BLaER1 (cell line): ENCODE measurements around the gene MAP6.
"Not testable (repeated sequence)": the region's sequence is repeated elsewhere in the genome, so short reads cannot be mapped to it uniquely, and the experiment has no call there.

Source experiments
- H3K27ac ChIP-seq: shearing (Covaris generic); formaldehyde crosslinking; 2 replicates; pipeline ENCODE4 v1.8.1; 2022
- H3K27me3 ChIP-seq: shearing (Covaris generic); formaldehyde crosslinking; 2 replicates; pipeline ENCODE4 v1.8.1; 2022
- H3K36me3 ChIP-seq: shearing (Covaris generic); formaldehyde crosslinking; 2 replicates; pipeline ENCODE4 v1.8.1; 2022
- H3K4me1 ChIP-seq: shearing (Covaris generic); formaldehyde crosslinking; 2 replicates; pipeline ENCODE4 v1.8.1; 2022
- H3K4me2 ChIP-seq: shearing (Covaris generic); formaldehyde crosslinking; 2 replicates; pipeline ENCODE4 v1.8.1; 2022
- H3K4me3 ChIP-seq: shearing (Covaris generic); formaldehyde crosslinking; 2 replicates; pipeline ENCODE4 v1.8.1; 2022
- H3K9ac ChIP-seq: shearing (Covaris generic); formaldehyde crosslinking; 2 replicates; pipeline ENCODE4 v1.8.1; 2022
- H3K9me3 ChIP-seq: shearing (Covaris generic); formaldehyde crosslinking; 2 replicates; pipeline ENCODE4 v1.8.1; 2022
- H4K20me1 ChIP-seq: shearing (Covaris generic); formaldehyde crosslinking; 2 replicates; pipeline ENCODE4 v1.8.1; 2022
- Cebpa-rat ChIP-seq: shearing (Covaris generic); IDR thresholded peaks from 2 replicates; pipeline ENCODE4 v1.8.1; 2022

MAP6 gene

DNA sequence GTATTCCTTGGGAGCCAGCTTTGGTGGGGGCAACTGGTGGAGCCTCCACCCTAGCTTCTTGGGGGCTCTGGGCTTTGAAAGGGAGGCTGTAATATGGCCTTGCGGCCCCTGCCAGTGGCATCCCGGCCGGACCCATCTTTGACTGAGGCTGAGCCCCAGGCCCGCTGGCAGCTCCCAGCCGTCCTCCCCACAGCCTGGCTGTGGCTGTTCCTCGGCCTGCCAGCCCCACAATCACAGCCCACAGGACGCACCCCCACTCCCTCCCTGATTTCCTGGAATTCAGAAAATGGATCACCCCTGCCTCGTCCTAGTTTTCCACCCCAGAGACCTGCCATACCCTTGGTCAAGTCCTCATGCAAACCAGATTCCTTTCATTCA, 83.6 kb downstream of the MAP6 start:
- TF ChIP-seq Cebpa-rat: no peak
- Histone ChIP-seq H3K4me2 (peak overlapping the region; percentile 85), H3K36me3 (no peaks in the 10 kb centered on the region), H4K20me1 (no peaks in the 10 kb centered on the region), H3K9me3 (no peaks in the 10 kb centered on the region), H3K9ac (peak overlapping the region; percentile 19; the same call in 1 of the 2 replicates), H3K27me3 (no peaks in the 10 kb centered on the region), H3K27ac (peak overlapping the region; percentile 97), H3K4me3 (no peak overlapping the region), H3K4me1 (peaks cover 32% of the 10 kb centered on the region)

DNA sequence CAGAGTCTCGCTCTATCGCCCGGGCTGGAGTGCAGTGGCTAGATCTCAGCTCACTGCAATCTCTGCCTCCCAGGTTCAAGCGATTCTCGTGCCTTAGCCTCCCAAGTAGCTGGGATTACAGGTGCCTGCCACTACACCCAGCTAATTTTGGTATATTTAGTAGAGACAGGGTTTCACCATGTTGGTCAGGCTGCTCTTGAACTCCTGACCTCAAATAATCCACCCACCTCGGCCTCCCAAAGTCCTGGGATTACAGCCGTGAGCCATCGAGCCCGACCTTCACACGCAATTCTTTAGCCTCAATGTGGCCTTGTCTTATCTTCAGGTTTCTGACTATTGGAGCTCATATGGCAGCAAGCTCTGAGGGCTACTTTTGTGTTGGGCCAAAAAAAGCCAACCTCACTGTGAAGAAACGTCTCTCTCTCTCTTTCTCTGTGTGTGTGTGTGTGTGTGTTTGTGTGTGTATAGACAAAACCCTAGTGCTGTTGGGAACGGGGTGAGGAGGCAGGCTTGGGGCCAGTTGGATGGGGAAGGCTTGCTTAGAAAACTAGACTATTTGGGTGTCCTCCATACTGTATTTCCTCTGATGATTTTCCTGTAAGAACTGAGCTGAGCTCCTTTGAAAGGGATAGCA, 84.1 kb downstream of the MAP6 start:
- H3K4me2 ChIP-seq: peak overlapping the region; percentile 85
- H4K20me1 ChIP-seq, H3K36me3 ChIP-seq, H3K9me3 ChIP-seq, H3K27me3 ChIP-seq: not testable (repeated sequence)
- peak overlapping the region; percentile 97 for H3K27ac ChIP-seq
- peak overlapping the region; percentile 95 for H3K9ac ChIP-seq
- peaks cover 37% of the 10 kb centered on the region for H3K4me1 ChIP-seq
- peak overlapping the region; percentile 80 for H3K4me3 ChIP-seq

DNA sequence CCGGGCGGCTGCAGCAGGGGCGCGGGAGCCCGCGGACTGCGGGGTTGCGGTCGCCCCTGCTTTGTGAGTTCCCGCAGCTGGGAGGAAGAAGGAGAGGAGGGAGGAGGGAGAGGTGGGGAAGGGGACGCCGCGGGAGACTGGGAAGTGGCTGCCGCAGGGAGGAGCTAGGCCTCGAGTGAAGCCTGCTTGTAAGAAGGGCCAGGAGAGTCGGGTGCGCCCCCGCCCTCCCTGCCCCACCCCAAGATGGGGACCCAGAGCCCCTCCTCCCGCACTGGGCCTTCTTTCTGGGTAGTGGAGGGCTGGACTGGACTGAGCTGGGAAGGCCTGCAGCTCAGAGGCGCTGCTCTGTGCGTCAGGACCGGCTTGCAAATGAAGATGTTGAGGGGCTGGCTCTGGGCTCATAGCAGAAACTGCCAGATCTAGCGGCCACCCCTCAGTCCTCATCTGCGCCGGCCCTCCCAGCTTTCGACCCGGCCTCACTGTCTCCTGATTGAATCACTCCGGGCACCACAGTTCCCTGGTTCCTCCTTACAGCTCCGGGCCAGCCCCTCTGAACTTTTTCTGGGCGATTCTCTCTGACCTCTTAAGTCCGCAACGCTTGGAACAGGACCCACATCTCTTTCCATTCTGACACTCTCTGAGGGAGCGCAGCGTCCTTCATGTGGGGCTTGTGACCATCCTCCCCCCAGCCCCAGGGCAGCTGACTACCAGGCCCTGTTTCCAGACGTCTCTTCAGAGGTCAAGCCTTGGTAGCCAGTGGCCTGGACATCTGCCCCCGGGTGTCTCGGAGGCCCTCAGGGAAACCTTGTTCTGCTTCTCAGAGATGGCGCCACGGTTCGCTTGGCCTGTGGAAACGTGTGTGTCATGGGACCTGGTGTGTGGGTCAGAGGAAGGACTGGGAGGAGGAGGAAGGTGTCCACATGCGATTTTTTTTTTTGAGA, 84.8 kb downstream of the MAP6 start:
- no peaks in the 10 kb centered on the region for H3K36me3 ChIP-seq
- no peaks in the 10 kb centered on the region for H4K20me1 ChIP-seq
- peaks cover 44% of the 10 kb centered on the region for H3K4me1 ChIP-seq
- H3K9me3 ChIP-seq: no peaks in the 10 kb centered on the region
- peak overlapping the region; percentile 95 for H3K9ac ChIP-seq
- H3K4me2 ChIP-seq: peak overlapping the region; percentile 85
- peak overlapping the region; percentile 80 for H3K4me3 ChIP-seq
- H3K27ac ChIP-seq: peak overlapping the region; percentile 97
- H3K27me3 ChIP-seq: no peaks in the 10 kb centered on the region
- TF ChIP-seq Cebpa-rat: no peak

DNA sequence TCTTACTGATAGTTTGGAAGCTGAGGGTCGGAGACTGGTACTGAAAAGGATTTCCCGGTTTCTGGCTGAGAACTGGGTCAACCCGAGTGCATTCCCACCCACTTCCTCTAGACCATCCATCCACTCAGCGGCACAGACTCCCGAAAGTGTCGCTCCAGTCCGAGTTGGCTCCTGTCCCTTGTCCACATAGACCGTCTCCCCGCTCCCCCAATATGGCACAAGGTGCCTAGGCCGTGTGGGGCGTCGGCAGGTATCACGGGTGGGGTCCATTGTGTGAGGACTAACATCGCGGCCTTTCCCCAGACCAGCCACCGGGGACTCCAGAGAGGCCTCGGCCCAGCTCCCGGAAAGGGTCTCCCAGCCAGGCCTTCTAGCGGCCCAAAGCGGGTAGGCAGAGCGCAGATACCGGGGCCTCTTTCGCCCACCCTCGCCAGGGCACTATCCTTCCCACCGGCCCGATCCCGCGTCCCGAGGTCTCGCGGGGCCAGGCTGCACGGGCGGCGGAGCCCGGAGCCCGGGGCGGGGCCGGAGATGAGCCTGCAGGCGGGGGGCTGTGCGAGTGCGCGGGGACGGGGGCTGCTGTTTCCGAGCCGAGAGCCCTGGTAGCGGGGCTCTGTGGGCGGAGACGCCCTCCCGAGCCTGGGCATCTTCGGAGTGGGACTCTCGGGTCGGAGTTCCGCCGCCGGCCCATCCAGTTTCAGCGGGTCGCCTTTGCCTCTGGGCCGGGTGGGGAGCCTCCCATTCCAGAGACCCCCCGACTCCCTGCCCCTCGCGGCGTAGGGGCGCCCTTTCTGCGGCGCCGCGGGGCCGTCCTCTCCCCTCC, 85.7 kb downstream of the MAP6 start:
- H3K9me3 ChIP-seq: no peaks in the 10 kb centered on the region
- H3K4me1 ChIP-seq: peaks cover 44% of the 10 kb centered on the region
- H3K36me3 ChIP-seq: no peaks in the 10 kb centered on the region
- H3K9ac ChIP-seq: peak overlapping the region; percentile 95
- no peaks in the 10 kb centered on the region for H3K27me3 ChIP-seq
- H4K20me1 ChIP-seq: no peaks in the 10 kb centered on the region
- peak overlapping the region; percentile 97 for H3K27ac ChIP-seq
- H3K4me3 ChIP-seq: peak overlapping the region; percentile 80
- peak overlapping the region; percentile 85 for H3K4me2 ChIP-seq
- TF ChIP-seq Cebpa-rat: no peak

DNA sequence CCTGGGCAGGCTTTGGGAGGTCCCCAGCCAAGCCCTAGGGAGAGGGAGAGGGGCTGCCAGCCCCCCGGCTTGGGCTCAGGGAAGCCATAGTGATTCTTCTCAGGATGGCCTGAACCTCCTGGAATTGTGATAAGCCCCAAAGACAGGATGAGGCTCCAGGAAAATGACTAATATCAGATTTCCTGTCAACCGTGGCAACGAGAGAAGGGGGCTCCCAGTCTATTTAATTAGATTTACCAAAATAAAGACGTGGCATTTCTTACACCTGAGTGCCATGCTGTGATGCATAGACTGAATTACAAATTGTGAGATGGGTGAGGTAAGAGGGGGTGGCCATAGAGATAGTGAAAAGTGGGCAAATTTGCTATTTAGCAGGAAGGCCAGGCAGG, 86.3 kb downstream of the MAP6 start:
- Histone ChIP-seq H3K9ac (peak overlapping the region; percentile 95), H3K9me3 (no peaks in the 10 kb centered on the region), H3K4me2 (peak overlapping the region; percentile 85), H3K4me1 (peaks cover 44% of the 10 kb centered on the region), H3K27me3 (no peaks in the 10 kb centered on the region), H3K36me3 (no peaks in the 10 kb centered on the region), H4K20me1 (no peaks in the 10 kb centered on the region), H3K27ac (peak overlapping the region; percentile 97), H3K4me3 (peak overlapping the region; percentile 80)
- TF ChIP-seq Cebpa-rat: no peak

DNA sequence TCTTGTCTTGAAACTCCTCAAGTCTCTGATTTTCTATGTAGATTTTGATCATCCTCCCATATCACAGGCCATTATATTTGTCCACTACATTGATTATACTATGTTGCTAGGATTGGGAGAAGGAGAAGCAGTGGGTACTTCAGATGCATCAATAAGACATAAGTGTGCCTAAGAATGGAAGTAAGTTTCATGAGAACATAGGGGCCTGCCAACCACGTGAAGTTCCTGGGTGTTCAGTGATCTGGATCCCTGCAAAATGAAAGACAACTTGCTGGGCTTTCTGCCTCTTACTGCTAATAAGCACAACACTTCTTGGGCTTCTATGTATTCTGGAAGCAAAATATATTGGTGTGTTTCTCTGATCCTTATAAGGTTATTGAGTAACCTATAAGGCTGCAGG, 89.0 kb downstream of the MAP6 start:
- Histone ChIP-seq H3K9ac (no peak overlapping the region), H3K4me3 (no peak overlapping the region), H3K4me1 (peaks cover 56% of the 10 kb centered on the region), H3K36me3 (no peaks in the 10 kb centered on the region), H3K4me2 (peak overlapping the region; percentile 36), H3K27ac (no peak overlapping the region), H3K9me3 (no peaks in the 10 kb centered on the region), H3K27me3 (no peaks in the 10 kb centered on the region), H4K20me1 (no peaks in the 10 kb centered on the region)
- TF ChIP-seq Cebpa-rat: no peak

DNA sequence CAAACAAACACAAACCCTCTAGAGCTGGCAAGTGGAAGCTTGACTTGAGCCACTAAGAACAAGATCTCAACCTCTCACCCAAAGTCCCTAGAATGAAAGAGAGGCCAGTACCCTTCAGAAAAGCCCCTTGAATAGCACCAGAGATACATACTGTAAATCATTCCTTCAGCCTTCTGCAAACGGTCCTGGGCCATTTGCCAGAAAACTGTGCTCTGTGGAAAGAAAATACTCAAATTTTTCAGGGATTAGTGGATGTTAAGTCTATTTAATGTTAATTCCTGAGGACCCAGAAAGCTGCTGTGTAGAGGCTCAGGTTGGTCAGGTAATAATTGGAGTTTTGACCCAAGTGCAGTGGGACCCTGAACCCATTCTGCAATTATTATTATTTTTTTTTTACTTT, 89.9 kb downstream of the MAP6 start:
- Histone ChIP-seq H3K4me3 (no peak overlapping the region), H3K4me2 (no peak overlapping the region), H3K27me3 (no peaks in the 10 kb centered on the region), H3K4me1 (peaks cover 47% of the 10 kb centered on the region), H3K36me3 (peaks cover 4% of the 10 kb centered on the region), H3K9ac (no peak overlapping the region), H4K20me1 (no peaks in the 10 kb centered on the region), H3K27ac (no peak overlapping the region), H3K9me3 (no peaks in the 10 kb centered on the region)
- no peak for TF ChIP-seq Cebpa-rat

DNA sequence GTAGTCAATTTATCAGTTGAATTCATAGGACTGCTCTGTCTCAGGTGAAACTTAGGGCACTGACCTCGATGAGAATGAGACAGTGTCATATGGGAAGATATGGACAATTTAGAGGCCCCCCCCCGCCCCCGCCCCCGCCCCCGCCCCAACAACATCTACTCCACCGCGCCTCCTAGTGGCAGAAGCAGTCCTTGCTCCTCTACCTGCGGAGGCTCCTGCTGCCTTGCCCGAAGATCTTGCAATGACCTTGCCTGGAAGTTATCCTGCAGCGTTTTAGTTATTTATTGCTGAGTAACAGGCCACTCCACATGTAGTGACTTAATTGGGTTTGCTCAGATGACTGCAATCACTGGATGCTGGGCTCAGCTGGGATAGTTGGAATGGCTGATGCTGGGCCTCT, 91.6 kb downstream of the MAP6 start:
- Histone ChIP-seq H3K9me3 (no peaks in the 10 kb centered on the region), H3K4me1 (peaks cover 37% of the 10 kb centered on the region), H4K20me1 (no peaks in the 10 kb centered on the region), H3K27ac (no peak overlapping the region), H3K4me3 (no peak overlapping the region), H3K4me2 (peak overlapping the region; percentile 55; the same call in 1 of the 2 replicates), H3K9ac (no peak overlapping the region), H3K27me3 (no peaks in the 10 kb centered on the region), H3K36me3 (peaks cover 22% of the 10 kb centered on the region)
- TF ChIP-seq Cebpa-rat: no peak

DNA sequence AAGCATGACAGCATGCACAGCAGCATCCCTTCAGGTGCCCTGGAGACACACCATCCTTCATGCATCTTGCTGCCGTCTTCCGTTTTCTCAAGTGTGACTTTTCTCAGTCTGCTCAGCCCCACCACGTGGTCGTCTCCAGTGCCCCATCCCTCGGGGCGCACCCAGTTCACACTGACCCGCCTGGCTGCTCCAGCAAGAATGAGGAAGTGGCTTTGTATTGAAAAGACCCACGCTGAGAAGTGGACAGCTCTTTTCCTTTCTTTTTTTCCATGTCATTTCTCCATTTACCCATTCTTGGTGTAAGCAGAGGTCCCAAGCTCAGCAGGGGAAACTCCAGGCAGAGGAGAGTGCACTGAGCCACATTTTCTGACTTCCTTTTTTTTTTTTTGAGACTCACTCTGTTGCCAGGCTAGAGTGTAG, 92.3 kb downstream of the MAP6 start:
- no peaks in the 10 kb centered on the region for H3K9me3 ChIP-seq
- H3K27ac ChIP-seq: peak overlapping the region; percentile 51
- H3K9ac ChIP-seq: no peak overlapping the region; the same call in 1 of the 2 replicates
- H4K20me1 ChIP-seq: no peaks in the 10 kb centered on the region
- TF ChIP-seq Cebpa-rat: no peak
- peak overlapping the region; percentile 55 for H3K4me2 ChIP-seq
- H3K27me3 ChIP-seq: no peaks in the 10 kb centered on the region
- peaks cover 29% of the 10 kb centered on the region for H3K36me3 ChIP-seq
- no peak overlapping the region for H3K4me3 ChIP-seq
- H3K4me1 ChIP-seq: peaks cover 36% of the 10 kb centered on the region
